Prostate gland (tissue), 2 donors: ENCODE results near the gene MOGAT3. TPM values are rescaled to one million over a fixed set of nuclear protein-coding genes. Genes with fewer than 3 reads are reported as not detected.
"Not testable (repeated sequence)": the region's sequence is repeated elsewhere in the genome, so short reads cannot be mapped to it uniquely, and the experiment has no call there.

Experiments
- DNase-seq: peaks from one replicate; pipeline ENCODE4 v3.0.0-alpha.2; 2019; ENCODE audit warnings: low spot score
- H3K27ac ChIP-seq, 2 donors: fragments of 200-600 bp; sonication (generic); 2 replicates each; pipeline ENCODE4 v1.5.1; 2017 to 2019
- H3K27me3 ChIP-seq: fragments of 200-600 bp; sonication (generic); replicated peaks from 2 replicates; pipeline ENCODE4 v1.5.1; 2019; ENCODE audit not compliant: insufficient read depth
- H3K36me3 ChIP-seq, 2 donors: fragments of 200-600 bp; sonication (generic); 1 replicate in 1 of 2; 2 replicates in 1 of 2; pipeline versions ENCODE4 v1.5.1 to v1.8.1; 2017 to 2019
- H3K4me1 ChIP-seq: fragments of 200-600 bp; sonication (generic); replicated peaks from 2 replicates; pipeline ENCODE4 v1.5.1; 2019
- H3K4me3 ChIP-seq, 2 donors: fragments of 200-600 bp; sonication (generic); 2 replicates each; pipeline ENCODE4 v1.5.1; 2017 to 2019
- H3K9me3 ChIP-seq: fragments of 200-600 bp; sonication (generic); 2 replicates; pipeline ENCODE4 v1.5.1; 2017
- POLR2A ChIP-seq: fragments of 450-650 bp; IDR thresholded peaks from one replicate; pipeline ENCODE4 v1.6.1; 2016; ENCODE audit warnings: antibody characterized with exemption, mild to moderate bottlenecking
- POLR2AphosphoS5 ChIP-seq: sonication (generic); formaldehyde crosslinking; IDR thresholded peaks from one replicate; pipeline ENCODE4 v1.6.1; 2017; ENCODE audit warnings: antibody characterized with exemption
- WGBS: methylation state at CpG from one replicate; pipeline ENCODE4 v1.1.5; 2018; 5-methylcytosine and 5-hydroxymethylcytosine counted together
- intact Hi-C: fragments of 100-400 bp; cut with DNase I; formaldehyde crosslinking; loops from one replicate; pipeline ENCODE4 v1.14.2; 2022
- total RNA-seq, 2 donors: library from RNA; depleted of rRNA; stranded (reverse); fragments of >200 nt; gene quantifications; one replicate each; pipeline ENCODE4 v1.1.0, GENCODE V29; 2016
- TF ChIP-seq, protein P1 (sequence below), 4 experiments: fragments of 200-600 bp in 2 of 4; fragments of 450-650 bp in 2 of 4; sonication (generic) in 2 of 4; IDR thresholded peaks; 1 replicate in 3 of 4; 2 replicates in 1 of 4; pipeline ENCODE4 v1.5.1; 2016 to 2019; ENCODE audit warnings: antibody characterized with exemption in 4 of 4, mild to moderate bottlenecking in 2 of 4, moderate library complexity in 2 of 4

Gene MOGAT3
- total RNA-seq, 2 donors from 2014 or later, result not detected

GRCh38 chr7:101202603-101202918, 1.7 kb upstream of the MOGAT3 start:
- Histone ChIP-seq H3K4me3 (no peak overlapping the region), H3K36me3 (no peaks in the 10 kb centered on the region), H3K27ac (no peak overlapping the region), H3K27me3 (peaks cover 14% of the 10 kb centered on the region), H3K4me1 (peaks cover 5% of the 10 kb centered on the region), H3K9me3 (no peaks in the 10 kb centered on the region)
- intact Hi-C loops, result no loop called here
- TF ChIP-seq POLR2A (no peak), POLR2AphosphoS5 (no peak)
- TF ChIP-seq, protein P1, sequence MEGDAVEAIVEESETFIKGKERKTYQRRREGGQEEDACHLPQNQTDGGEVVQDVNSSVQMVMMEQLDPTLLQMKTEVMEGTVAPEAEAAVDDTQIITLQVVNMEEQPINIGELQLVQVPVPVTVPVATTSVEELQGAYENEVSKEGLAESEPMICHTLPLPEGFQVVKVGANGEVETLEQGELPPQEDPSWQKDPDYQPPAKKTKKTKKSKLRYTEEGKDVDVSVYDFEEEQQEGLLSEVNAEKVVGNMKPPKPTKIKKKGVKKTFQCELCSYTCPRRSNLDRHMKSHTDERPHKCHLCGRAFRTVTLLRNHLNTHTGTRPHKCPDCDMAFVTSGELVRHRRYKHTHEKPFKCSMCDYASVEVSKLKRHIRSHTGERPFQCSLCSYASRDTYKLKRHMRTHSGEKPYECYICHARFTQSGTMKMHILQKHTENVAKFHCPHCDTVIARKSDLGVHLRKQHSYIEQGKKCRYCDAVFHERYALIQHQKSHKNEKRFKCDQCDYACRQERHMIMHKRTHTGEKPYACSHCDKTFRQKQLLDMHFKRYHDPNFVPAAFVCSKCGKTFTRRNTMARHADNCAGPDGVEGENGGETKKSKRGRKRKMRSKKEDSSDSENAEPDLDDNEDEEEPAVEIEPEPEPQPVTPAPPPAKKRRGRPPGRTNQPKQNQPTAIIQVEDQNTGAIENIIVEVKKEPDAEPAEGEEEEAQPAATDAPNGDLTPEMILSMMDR (IDR thresholded peaks at IDR 0.05), result no peak
- DNase-seq, result no peak
- WGBS, result 83% methylated on average over 5 of the region's 5 CpGs

GRCh38 chr7:101201695-101202602, 1.1 kb upstream of the MOGAT3 start:
- no peak overlapping the region for H3K27ac ChIP-seq
- H3K27me3 ChIP-seq, result peaks cover 14% of the 10 kb centered on the region
- peaks cover 5% of the 10 kb centered on the region for H3K4me1 ChIP-seq
- no peaks in the 10 kb centered on the region for H3K36me3 ChIP-seq
- intact Hi-C loops, result no loop called here
- H3K9me3 ChIP-seq, result no peaks in the 10 kb centered on the region
- DNase-seq, result no peak
- no peak for TF ChIP-seq POLR2A
- TF ChIP-seq POLR2AphosphoS5, result no peak
- TF ChIP-seq, protein P1 (IDR thresholded peaks at IDR 0.05), result no peak
- 12% methylated on average over 44 of the region's 75 CpGs for WGBS
- H3K4me3 ChIP-seq, result peak overlapping the region in 1 of 2 donors; percentile 8

GRCh38 chr7:101200504-101200861, 353 bp downstream of the MOGAT3 start:
- no peak overlapping the region for H3K4me3 ChIP-seq
- no peaks in the 10 kb centered on the region for H3K9me3 ChIP-seq
- peaks cover 5% of the 10 kb centered on the region for H3K4me1 ChIP-seq
- 81% methylated on average over 2 of the region's 2 CpGs for WGBS
- H3K36me3 ChIP-seq, result no peaks in the 10 kb centered on the region
- DNase-seq, result no peak
- H3K27me3 ChIP-seq, result peaks cover 14% of the 10 kb centered on the region
- TF ChIP-seq POLR2A (no peak), POLR2AphosphoS5 (no peak)
- TF ChIP-seq, protein P1 (IDR thresholded peaks at IDR 0.05), result no peak
- intact Hi-C loops, result no loop called here
- H3K27ac ChIP-seq, result no peak overlapping the region

DNA sequence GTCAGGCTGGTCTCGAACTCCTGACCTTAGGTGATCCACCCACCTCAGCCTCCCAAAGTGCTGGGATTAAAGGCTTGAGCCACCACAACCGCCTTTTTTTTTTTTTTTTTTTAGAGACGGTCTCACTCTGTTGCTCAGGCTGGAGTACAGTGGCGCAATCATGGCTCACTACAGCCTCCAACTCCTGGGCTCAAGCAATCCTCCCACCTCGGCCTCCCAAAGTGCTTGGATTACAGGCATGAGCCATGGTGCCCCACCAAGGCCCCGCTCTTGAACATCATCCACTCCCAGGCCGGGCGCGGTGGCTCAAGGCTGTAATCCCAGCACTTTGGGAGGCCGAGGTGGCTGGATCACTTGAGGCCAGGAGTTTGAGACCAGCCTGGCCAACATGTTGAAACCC, 1.3 kb downstream of the MOGAT3 start:
- intact Hi-C loops, H3K4me1 ChIP-seq: not testable (repeated sequence)

GRCh38 chr7:101198476-101198875, 2.4 kb downstream of the MOGAT3 start:
- no peaks in the 10 kb centered on the region for H3K9me3 ChIP-seq
- H3K4me3 ChIP-seq, result no peak overlapping the region
- H3K36me3 ChIP-seq, result no peaks in the 10 kb centered on the region
- H3K4me1 ChIP-seq, result peaks cover 5% of the 10 kb centered on the region
- DNase-seq, result no peak
- intact Hi-C loops, result no loop called here
- 77% methylated on average over 14 of the region's 14 CpGs for WGBS
- TF ChIP-seq POLR2A (no peak), POLR2AphosphoS5 (no peak)
- TF ChIP-seq, protein P1 (IDR thresholded peaks at IDR 0.05), result no peak
- H3K27ac ChIP-seq, result no peak overlapping the region
- H3K27me3 ChIP-seq, result peaks cover 14% of the 10 kb centered on the region

More for the DNA sequence above, 1.3 kb downstream of the MOGAT3 start:
- DNase-seq, H3K9me3 ChIP-seq, H3K27ac ChIP-seq, H3K36me3 ChIP-seq, H3K4me3 ChIP-seq: not testable (repeated sequence)
- H3K27me3 ChIP-seq, result peaks cover 14% of the 10 kb centered on the region
- 96% methylated on average over 10 of the region's 10 CpGs for WGBS
